GM12878 (cell line): ENCODE data around the gene ADD1. TPM values are rescaled to one million over a fixed set of nuclear protein-coding genes. Genes with fewer than 3 reads are reported as not detected.

Source experiments
- ASH2L ChIP-seq: fragments of 300-600, 200-600 bp; sonication (generic); IDR thresholded peaks from 2 replicates; pipeline ENCODE4 v1.6.1; 2017; ENCODE audit warnings: low read depth, mild to moderate bottlenecking, borderline replicate concordance
- BACH1 ChIP-seq: fragments of 450-650 bp; IDR thresholded peaks from 2 replicates; pipeline ENCODE4 v1.6.1; 2017; ENCODE audit warnings: mild to moderate bottlenecking, borderline replicate concordance
- CBFB ChIP-seq: IDR thresholded peaks from 2 replicates; pipeline ENCODE4 v1.6.1; 2016; ENCODE audit warnings: antibody characterized with exemption, low read depth
- CHD4 ChIP-seq: fragments of 200-600 bp; sonication (generic); IDR thresholded peaks from 2 replicates; pipeline ENCODE4 v1.6.1; 2016; ENCODE audit warnings: mild to moderate bottlenecking
- CREB1 ChIP-seq: IDR thresholded peaks from 2 replicates; pipeline ENCODE4 v1.6.1; 2012; ENCODE audit warnings: low read depth, mild to moderate bottlenecking, inconsistent platforms
- E2F4 ChIP-seq: IDR thresholded peaks from 2 replicates; pipeline ENCODE4 v1.6.1; 2012; ENCODE audit warnings: low read depth, low read length, improper control_type of control experiment
- ELK1 ChIP-seq: IDR thresholded peaks from 2 replicates; pipeline ENCODE4 v1.6.1; 2012; ENCODE audit warnings: low read depth, low read length, improper control_type of control experiment
- ESRRA ChIP-seq: IDR thresholded peaks from 2 replicates; pipeline ENCODE4 v1.6.1; 2012; ENCODE audit warnings: mild to moderate bottlenecking, low read length, improper control_type of control experiment
- HDAC6 ChIP-seq: fragments of 200-600 bp; sonication (generic); IDR thresholded peaks from one replicate; pipeline ENCODE4 v1.8.0; 2017; ENCODE audit warnings: antibody characterized with exemption; ENCODE audit not compliant: unreplicated experiment
- IRF3 ChIP-seq: fragments of 450-650 bp; IDR thresholded peaks from 2 replicates; pipeline ENCODE4 v1.6.1; 2014; ENCODE audit warnings: mild to moderate bottlenecking
- KAT2A ChIP-seq: conservative IDR thresholded peaks from 2 replicates; pipeline ENCODE4 v1.6.1; 2011; ENCODE audit warnings: low read depth, low read length; ENCODE audit not compliant: control insufficient read depth
- LARP7 ChIP-seq: fragments of 450-650 bp; IDR thresholded peaks from 2 replicates; pipeline ENCODE4 v1.6.1; 2017; ENCODE audit warnings: mild to moderate bottlenecking
- MTA2 ChIP-seq: fragments of 450-650 bp; IDR thresholded peaks from 2 replicates; pipeline ENCODE4 v1.6.1; 2016; ENCODE audit warnings: low read depth, mild to moderate bottlenecking, moderate library complexity
- MYB ChIP-seq: fragments of 150-350 bp; IDR thresholded peaks from 2 replicates; pipeline ENCODE4 v1.6.1; 2014; ENCODE audit warnings: mild to moderate bottlenecking, low read depth, low read length, borderline replicate concordance
- PBX3 ChIP-seq: IDR thresholded peaks from 2 replicates; pipeline ENCODE4 v1.6.1; 2011; ENCODE audit warnings: mild to moderate bottlenecking, low read depth, low read length, moderate library complexity; ENCODE audit not compliant: insufficient replicate concordance
- RCOR1 ChIP-seq: conservative IDR thresholded peaks from 2 replicates; pipeline ENCODE4 v1.6.1; 2012; ENCODE audit warnings: low read depth, low read length, improper control_type of control experiment
- SIN3A ChIP-seq: IDR thresholded peaks from 2 replicates; pipeline ENCODE4 v1.6.1; 2012; ENCODE audit warnings: low read depth, low read length, improper control_type of control experiment
- SIX5 ChIP-seq: IDR thresholded peaks from 2 replicates; pipeline ENCODE4 v1.6.1; 2011; ENCODE audit warnings: mild to moderate bottlenecking, low read depth, low read length, moderate library complexity; ENCODE audit not compliant: severe bottlenecking
- TCF7 ChIP-seq: IDR thresholded peaks from 2 replicates; pipeline ENCODE4 v1.6.1; 2014; ENCODE audit warnings: antibody characterized with exemption, borderline replicate concordance
- ZBTB4 ChIP-seq: fragments of 450-650 bp; formaldehyde crosslinking; IDR thresholded peaks from 2 replicates; pipeline ENCODE4 v1.4.0; 2022; ENCODE audit warnings: mild to moderate bottlenecking, moderate library complexity
- ZSCAN29 ChIP-seq: fragments of 450-650 bp; IDR thresholded peaks from 2 replicates; pipeline ENCODE4 v1.6.1; 2017; ENCODE audit warnings: mild to moderate bottlenecking, moderate library complexity
- polyA plus RNA-seq, 11 experiments: library from polyadenylated mRNA; depleted of rRNA in 4 of 11; unstranded in 6 of 11; stranded (reverse) in 5 of 11; fragments of >200 nt; fragmentation: Nextera tagmentation in 4 of 11; fragmentation: Illumina TruSeq in 1 of 11; extraction: Ambion mirVana in 4 of 11; extraction: Trizol in 1 of 11; gene quantifications; 1 replicate in 1 of 11; 2 replicates in 10 of 11; pipeline versions ENCODE4 v1.2.1 to v1.2.3, GENCODE V29; 2011 to 2016; ENCODE audit warnings: inconsistent platforms in 2 of 11, missing spikeins in 2 of 11, low read depth in 1 of 11
- total RNA-seq, 4 experiments: library from RNA; depleted of rRNA in 3 of 4; stranded (reverse); fragments of >200 nt in 3 of 4; fragmentation: Illumina TruSeq in 1 of 4; extraction: Trizol in 1 of 4; gene quantifications; 2 replicates each; pipeline versions ENCODE4 v1.2.1 to v1.2.3, GENCODE V29; 2013 to 2021
- TF ChIP-seq, protein P1 (sequence below): IDR thresholded peaks from 2 replicates; pipeline ENCODE4 v1.6.1; 2011; ENCODE audit warnings: low read depth, low read length, improper control_type of control experiment, borderline replicate concordance

The ADD1 gene
- total and polyA plus RNA-seq, 10 of the 15 experiments (the other 5 are each of a cell fraction or from before 2014, with no cell fraction given) = 21.6 to 182 (median 105) TPM

- TF ChIP-seq ELK1 = no peak; the same call in 1 of the 2 replicates
- no peak for TF ChIP-seq MTA2
- TF ChIP-seq RCOR1 = peak; percentile 100
- peak; percentile 28 for TF ChIP-seq PBX3
- no peak; the same call in 1 of the 2 replicates for TF ChIP-seq ASH2L
- no peak for TF ChIP-seq TCF7
- no peak for TF ChIP-seq ESRRA
- no peak for TF ChIP-seq CHD4
- peak; percentile 68 for TF ChIP-seq LARP7
- TF ChIP-seq MYB = no peak; the same call in 1 of the 2 replicates
- no peak for TF ChIP-seq HDAC6
- peak; percentile 98 for TF ChIP-seq SIX5
- TF ChIP-seq, protein P1, sequence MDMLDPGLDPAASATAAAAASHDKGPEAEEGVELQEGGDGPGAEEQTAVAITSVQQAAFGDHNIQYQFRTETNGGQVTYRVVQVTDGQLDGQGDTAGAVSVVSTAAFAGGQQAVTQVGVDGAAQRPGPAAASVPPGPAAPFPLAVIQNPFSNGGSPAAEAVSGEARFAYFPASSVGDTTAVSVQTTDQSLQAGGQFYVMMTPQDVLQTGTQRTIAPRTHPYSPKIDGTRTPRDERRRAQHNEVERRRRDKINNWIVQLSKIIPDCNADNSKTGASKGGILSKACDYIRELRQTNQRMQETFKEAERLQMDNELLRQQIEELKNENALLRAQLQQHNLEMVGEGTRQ = peak; percentile 68
- no peak for TF ChIP-seq ZSCAN29
- no peak for TF ChIP-seq KAT2A
- TF ChIP-seq CREB1 = peak; percentile 93
- no peak; the same call in 1 of the 2 replicates for TF ChIP-seq BACH1
- TF ChIP-seq IRF3 = 0 out of 2 replicates have a peak, but pooled peaks have one; percentile 30
- TF ChIP-seq SIN3A = peak; percentile 63
- TF ChIP-seq ZBTB4 (CRISPR knock-in tag) = no peak
- TF ChIP-seq E2F4 = peak; percentile 33; the same call in 1 of the 2 replicates
- peak; percentile 99 for TF ChIP-seq CBFB
Observed at GRCh38 chr4:2963175-2963965, 119.7 kb downstream of the ADD1 start, which contains the start of the genes GRK4 and NOP14 (continued).
